ENCODE results near the gene KATNBL1.

- TF ChIP-seq BHLHE40 (IDR thresholded peaks at IDR 0.05; ENCODE audit: borderline replicate concordance) (no peak), SP1 (IDR thresholded peaks at IDR 0.05) (no peak), FOXA1 (IDR thresholded peaks at IDR 0.05) (no peak), FOXM1 (IDR thresholded peaks at IDR 0.05; ENCODE audit: borderline replicate concordance) (no peak), NFRKB (IDR thresholded peaks at IDR 0.05) (no peak), SUZ12 (IDR thresholded peaks at IDR 0.05) (no peak), ZNF384 (IDR thresholded peaks at IDR 0.05) (no peak), CTBP1 (IDR thresholded peaks at IDR 0.05; ENCODE audit: borderline replicate concordance) (no peak), ARNT (IDR thresholded peaks at IDR 0.05) (no peak), HDGF (IDR thresholded peaks at IDR 0.05; ENCODE audit: borderline replicate concordance) (no peak)
These were observed 81.0 kb downstream of the KATNBL1 start for GRCh38 chr15:34128898-34129297.
